GM18508 (cell line): ENCODE results near the gene HSDL2.
"Not testable (repeated sequence)": the region's sequence is repeated elsewhere in the genome, so short reads cannot be mapped to it uniquely, and the experiment has no call there.

ENCODE experiments used
- ATAC-seq: cut with Tn5 transposase; IDR thresholded peaks from one replicate; pipeline ENCODE4 v1.9.1; 2021; ENCODE audit warnings: moderate number of reproducible peaks; ENCODE audit not compliant: insufficient read depth, unreplicated experiment

Gene HSDL2

DNA sequence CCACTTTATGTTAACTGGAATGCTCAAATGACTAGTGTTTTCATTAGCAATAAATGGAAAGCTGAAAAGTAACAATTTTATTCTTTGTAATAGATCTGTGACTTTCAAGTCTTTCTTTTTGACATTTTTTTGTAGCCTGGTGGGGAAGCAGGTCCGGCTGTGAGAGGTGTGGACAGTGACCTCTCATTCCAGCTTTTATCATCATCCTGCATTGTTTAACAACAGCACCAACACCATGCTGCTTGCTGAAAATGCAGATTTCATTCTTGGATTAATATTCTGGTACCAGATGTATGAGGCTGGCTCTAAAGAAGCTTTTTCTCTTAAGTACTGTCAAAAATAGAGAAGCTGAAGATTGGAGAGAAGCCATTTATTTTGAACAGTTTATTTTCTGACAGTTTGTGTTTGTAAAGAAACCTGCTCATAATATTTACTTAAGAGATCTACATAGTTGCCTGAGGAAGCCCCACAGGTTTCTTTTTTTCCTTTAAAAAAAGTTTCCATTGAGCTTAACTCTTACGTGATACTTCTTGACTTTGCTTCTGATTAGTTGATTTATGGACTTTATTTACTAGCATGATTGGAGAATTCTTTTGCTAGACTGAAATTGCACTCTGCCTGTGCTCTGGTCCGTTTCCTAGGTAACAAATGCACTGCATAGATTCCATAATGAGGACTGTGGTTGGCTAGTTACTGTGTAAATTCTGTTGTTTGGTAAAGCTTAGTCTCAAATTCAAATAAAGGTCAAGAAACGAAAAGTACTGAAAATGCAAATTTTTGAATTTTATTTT is 110.2 kb downstream of the HSDL2 start:
- no peak for ATAC-seq

DNA sequence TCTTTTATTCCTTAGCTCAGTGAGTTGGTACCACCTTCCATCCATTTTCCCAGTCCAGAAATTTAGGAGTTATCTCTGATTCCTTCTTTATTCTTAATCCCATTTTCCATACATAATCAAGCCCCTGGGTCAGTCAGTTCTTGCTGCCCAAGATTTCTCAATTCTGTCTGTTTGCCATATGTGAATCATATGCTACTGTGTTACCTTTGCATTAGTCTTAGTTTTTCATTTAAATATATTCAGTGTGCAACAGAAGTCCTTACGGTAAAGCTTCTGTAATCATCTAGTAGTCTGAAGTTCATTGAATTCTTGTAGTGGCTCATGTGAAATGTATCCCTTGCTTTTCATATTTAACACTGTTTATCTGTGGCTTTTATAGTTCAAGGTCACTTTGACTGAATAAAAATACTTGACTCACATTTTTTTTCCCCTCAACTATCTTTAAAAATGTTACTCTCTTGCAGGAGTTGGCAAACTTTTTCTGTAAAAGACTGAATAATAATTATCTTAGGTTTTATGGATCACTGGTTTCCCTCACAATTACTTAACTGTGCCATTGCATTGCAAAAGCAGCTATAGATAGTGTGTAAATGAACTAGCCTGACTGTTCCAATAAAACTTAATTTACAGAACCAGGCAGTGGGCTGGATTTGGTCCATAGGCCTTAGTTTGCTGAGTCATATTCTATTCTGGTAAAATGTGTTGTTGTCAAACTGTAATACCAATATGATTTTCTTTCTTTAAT is 113.7 kb downstream of the HSDL2 start:
- no peak for ATAC-seq

DNA sequence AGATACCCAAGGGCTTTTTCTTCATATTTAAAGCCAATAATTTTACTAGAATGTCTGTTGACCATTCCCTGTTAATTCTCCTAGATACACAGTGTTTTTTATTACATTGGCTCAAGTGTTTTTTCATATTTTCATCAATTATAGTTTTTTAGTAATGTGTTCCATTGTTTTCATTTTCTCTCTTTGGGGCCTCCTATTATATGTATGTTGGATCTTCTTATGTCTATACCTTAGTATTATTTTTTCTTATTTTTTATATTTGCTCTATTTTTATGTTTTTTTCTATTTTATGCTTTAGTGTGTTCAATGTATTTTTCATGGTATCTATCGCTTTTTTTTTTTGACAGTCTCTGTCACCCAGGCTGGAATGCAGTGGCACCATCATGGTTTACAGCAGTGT is 114.2 kb downstream of the HSDL2 start:
- no peak for ATAC-seq

DNA sequence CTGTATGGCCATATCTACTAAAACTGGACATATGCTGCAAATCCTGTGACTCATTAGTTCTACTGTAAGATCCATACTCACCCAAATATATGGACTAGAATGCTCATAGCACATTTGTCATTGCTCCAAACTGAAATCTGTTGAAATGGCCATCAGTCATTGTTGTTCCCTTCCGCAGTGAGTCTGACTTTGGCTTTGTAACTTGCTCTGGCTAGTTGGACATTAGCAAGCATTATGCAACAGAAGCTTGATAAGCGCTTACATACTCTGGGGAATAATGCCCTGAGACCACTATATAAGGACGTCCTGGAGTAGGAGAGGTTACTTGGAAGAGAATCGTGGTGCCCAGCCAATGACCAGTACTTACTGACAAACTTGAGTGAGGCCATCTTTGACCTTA is 115.7 kb downstream of the HSDL2 start:
- no peak for ATAC-seq

DNA sequence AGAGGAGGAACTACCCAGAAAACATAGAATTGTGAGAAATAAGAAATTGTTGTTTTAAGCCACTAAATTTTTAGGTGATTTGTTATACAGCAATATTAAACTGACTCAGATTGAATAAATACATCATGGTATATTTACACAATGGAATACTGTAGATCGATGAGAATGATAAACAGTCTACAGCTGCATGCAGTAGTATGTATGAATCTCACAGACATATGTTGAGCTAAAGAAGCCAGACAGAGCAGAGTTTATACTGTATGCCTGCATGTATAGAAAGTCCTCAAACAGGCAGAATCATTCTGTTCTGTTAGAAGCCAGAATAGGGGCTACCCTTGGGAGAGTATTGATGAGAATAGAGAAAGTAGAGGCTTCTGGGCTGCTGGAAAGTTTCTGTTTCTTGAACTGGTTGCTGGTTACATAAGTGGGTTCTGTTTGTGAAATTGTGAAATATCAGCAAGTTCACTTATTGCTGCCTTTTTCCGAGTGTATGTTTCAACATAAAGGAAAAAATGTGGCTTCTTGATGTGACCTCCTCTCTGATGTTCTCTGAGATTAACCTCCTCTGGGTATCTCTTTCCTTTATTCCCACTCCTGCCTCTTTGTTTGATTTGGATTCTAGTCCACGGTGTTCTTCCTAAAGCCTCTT is 116.3 kb downstream of the HSDL2 start:
- ATAC-seq: no peak

DNA sequence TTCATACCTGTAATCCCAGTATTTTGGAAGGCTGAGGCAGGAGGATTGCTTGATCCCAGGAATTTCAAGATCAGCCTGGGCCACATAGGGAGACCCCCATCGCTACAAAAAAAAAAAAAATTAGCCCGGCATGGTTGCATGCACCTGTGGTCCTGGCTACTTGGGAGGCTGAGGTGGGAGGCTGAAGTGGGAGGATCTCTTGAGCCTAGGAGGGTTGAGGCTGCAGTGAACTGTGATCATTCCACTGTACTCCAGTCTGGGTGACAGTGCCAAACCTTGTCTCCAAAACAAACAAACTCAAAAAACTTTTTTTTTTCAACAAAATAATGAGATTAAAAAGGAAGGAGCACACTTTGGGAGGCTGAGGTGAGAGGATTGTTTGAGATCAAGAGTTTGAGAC is 120.9 kb downstream of the HSDL2 start:
- ATAC-seq: no peak

DNA sequence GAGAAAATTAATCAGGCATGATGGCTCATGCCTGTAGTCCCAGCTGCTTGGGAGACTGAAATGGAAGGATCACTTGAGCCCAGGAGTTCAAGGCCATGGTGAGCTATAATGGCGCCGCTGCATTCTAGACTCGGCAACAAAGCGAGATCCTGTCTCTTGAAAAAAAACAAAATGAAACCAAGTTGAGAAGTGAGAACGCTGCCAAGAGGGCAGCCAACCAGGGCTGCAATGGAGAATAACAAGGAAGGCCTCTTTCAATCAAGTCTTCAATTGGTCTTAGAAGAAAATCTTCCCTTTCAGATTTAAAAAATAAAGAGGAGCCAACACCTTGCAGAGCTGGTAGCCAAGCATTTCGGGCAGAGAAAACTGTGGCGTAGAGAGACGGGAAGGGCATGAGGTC is 121.4 kb downstream of the HSDL2 start:
- no peak for ATAC-seq

DNA sequence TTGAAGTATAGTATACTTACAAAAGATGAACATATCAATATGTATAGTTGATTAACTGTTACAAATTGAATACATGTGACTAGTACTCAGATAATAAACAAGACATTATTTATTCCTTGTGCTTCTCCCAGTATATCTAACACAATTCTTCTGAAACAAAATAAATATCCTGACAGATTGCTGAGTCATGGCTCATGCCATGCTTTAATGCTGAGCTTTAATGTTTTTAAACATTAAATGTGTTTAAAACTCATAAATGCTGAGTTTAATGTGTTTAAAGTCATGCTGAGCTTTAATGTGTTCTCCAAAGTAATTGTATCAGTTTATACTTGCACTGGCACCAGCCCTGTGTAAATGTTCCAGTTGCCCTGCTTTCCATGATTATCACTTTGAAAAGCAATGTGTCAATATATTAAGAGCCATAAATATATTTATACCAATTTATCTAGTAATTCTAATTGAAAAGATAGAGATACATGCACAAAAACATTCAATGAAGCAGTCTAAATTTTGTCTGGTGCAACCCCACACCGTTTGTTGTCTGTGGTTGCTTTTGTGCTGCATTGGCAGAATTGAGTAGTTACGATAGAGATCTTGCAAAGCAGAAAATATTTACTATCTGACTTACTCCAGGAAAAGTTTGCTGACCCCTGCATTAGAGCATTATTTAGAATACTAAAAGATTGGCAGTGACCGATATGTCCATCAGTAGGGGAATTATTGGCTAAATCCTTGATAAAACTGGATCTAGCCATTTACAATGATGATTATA is 122.5 kb downstream of the HSDL2 start:
- ATAC-seq: no peak

DNA sequence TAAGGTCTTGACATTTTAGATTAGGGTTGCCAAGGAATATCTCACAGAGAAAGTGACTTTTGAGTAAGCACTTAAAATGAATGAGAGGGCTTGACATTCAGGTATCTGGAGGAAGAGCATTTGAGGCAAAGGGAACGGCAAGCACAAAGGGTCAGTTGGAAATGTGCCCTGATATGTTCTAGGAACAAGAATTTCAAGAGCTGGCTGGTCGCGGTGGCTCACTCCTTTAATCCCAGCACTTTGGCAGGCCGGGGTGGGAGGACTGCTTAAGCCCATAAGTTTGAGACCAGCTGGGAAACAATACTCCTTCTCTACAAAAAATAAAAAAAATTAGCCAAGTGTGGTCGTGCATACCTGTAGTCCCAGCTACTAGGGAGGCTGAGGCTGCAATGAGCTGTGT is 123.3 kb downstream of the HSDL2 start:
- no peak for ATAC-seq

DNA sequence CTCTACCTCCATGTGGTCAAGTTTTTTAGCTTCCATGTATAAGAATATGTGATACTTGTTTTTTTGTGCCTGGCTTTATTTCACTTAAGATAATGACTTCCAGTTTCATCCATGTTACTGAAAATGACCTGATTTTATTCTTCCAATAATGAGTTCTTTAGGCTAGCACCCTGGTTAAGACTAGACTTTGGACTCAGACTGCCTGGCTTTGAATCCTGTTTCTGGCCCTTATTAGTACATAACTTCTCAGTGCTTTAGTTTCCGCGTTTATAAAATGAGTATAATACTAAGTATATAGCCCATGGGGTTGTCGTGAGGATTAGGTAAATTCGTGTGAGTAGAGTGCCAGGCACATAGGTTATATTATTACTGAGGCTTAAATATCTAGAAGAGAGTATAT is 125.2 kb downstream of the HSDL2 start:
- no peak for ATAC-seq

DNA sequence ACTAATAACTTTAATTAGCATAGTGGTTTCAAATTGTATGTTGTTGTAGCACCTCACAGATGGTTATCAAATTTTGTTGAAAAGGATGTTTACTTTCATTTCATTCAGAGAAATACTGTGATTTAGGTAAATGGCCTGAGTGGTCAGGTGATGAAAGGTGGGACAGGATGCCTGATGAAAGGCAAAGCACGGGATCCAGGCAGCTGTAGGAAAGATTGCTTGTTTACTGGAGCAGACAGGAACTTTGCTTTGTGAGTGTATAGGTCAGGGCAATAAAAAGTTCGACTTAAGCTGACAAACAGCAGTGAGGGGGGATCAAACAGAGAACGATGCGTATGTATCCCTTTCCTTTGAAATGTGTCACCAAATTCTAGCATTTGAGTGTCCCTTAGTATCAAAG is 125.7 kb downstream of the HSDL2 start:
- ATAC-seq: no peak

DNA sequence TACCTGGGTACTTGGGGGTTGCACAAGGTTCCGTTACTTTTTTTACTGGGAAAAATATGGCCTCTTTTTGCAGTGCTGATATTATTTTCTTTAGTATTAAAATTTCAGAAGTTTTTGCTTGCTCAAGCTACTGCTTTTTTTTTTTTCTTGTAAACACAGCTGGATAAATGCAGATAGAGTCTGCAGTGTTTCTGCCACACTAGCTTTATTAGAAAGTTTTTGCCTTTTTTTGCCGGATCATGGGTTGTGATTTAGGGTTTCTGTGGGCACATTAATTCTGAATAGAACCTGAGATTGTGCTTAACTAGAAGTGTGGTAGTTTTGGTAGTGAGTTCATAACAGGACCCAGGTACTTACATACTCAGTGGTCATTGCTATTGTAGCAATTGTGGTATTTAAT is 126.7 kb downstream of the HSDL2 start:
- ATAC-seq: no peak

DNA sequence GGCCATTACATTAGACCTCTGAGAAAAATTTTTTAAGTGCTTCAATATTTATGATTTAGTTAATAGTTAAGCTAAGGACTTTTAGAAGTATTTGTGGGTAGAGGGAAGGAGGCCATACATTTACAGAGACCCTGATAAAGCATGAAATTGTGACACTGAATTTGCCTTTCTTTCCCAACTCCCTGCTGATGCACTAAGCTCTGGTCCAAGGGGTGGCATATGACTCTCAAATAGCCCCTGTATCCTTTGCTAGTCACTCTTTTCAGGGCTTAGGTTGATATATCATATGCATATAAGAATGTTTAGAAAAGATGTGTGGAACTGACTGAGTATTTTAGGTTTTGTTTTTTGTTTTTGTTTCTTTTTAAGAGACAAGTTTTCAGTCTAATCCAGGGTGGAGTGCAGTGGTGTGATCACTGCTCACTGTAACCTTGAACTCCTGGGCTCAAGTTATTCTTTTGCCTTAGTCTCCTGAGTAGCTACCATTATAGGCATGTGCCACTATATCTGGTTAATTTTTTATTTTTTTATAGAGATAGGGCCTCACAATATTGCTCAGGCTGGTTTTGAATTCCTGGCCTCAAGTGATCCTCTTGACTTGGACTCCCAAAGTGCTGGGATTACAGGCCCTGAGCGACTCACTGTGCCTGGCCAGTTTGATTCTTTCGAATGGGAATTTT is 127.2 kb downstream of the HSDL2 start:
- no peak for ATAC-seq

DNA sequence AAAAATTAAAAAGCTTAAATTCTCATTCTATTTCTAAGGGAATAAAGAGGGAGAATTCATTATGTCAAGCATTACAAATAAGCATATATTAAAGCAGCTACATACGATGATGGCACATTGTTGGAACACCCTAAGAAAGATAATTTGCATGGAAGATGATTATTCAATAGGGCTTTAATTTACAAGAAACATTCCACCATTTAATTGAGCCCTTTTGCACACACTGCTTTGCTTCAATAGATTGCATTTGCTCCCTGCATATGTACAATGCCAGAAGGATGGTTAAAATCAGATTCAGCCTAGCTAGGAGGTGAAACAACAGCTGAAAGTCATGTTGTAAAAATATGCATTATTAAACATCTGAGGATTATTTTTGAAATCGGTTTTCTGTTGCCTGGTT is 128.5 kb downstream of the HSDL2 start:
- ATAC-seq: no peak

DNA sequence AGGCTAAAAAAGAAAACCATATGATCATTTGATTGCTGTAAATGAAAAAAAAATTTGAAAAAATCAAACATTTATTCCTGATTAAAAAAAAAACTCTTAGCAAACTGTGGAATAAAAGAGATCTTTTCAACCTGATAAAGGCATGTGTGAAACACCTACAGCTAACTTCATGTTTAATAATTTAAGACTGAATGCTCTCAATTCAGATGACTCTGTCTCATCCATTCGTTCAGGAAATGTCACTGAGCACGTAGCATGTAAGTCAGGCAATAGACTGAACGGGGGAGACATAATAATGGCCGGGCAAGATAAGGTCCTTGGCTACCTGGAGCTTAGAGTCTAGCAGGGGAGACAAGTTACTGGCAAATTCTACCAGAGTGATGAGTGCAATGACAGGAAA is 132.5 kb downstream of the HSDL2 start:
- ATAC-seq: not testable (repeated sequence)

DNA sequence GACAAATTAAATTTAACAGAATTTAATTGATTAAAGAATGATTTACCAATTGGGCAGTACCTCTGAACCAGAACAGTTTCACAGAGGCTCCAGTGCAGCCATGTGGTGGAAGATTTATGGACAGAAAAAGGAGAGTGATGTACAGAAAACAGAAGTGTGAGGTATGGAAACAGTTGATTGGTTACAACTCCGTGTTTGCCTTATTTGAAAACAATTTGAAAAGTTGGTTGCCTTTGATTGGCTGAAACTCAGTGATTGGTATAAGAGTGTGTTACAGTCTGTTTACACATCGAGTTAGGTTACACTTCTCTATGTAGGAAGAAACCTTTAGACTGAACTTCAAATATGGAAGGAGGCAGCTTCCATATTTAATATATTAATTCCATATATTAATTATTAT is 136.9 kb downstream of the HSDL2 start:
- no peak for ATAC-seq

DNA sequence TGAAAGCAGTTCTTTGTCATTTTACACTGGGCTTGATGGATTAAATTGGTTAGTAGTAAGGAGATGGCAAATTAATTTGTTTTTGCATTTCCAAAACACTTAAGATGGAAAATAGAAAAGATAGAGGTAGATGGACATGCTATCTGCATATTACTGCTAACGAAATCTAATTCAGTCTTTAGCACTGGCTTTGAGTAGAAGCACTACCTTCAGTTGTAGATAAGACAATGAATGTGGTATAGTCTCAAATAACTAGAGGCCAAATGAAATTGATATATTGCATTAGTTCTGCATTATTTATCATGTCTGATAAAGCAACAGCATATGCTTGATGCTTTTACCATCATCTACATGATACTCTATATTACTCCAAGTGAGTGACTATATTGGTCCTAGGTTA is 140.2 kb downstream of the HSDL2 start:
- ATAC-seq: no peak

DNA sequence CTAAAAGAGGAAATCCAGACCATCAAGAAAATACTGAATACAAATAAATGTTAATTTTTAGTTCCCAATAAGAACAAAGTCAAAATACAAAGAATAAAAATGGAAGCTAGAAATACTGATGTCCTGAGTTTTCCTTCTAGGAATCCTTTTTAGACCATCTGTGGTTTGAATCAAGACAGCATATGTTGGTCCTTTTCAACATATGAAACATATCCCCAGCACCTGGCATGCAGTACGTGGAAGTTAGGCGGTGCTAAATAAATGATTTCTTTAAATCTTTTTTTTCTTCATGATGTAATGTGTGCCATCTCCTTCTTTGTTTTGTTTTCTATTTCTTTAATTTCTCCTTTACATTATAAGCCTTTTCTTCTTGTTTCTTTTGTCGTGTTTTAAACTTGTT is 140.7 kb downstream of the HSDL2 start:
- no peak for ATAC-seq
